GM19240 (cell line): ENCODE measurements around the gene CDH6.

ENCODE experiments used
- DNase-seq: peaks from one replicate; pipeline ENCODE4 v3.0.0; 2011; ENCODE audit warnings: low spot score; ENCODE audit not compliant: insufficient read length

The CDH6 gene

GRCh38 chr5:31193591-31194467, at the start of gene CDH6:
Gene CDH6 (plus strand): TSS chr5:31193686. CDS start chr5:31267474, 73,788 bp downstream.
- no peak for DNase-seq

GRCh38 chr5:31144364-31144763, 49.1 kb upstream of the CDH6 start:
- DNase-seq = no peak

GRCh38 chr5:31148959-31149475, 44.5 kb upstream of the CDH6 start:
- no peak for DNase-seq

GRCh38 chr5:31153521-31153920, 40.0 kb upstream of the CDH6 start:
- DNase-seq = no peak

GRCh38 chr5:31156631-31157160, 36.8 kb upstream of the CDH6 start:
- no peak for DNase-seq

GRCh38 chr5:31157720-31158119, 35.8 kb upstream of the CDH6 start:
- DNase-seq = no peak

- no peak for DNase-seq
These were observed 34.8 kb upstream of the CDH6 start for GRCh38 chr5:31158686-31159085.

GRCh38 chr5:31161781-31162181, 31.7 kb upstream of the CDH6 start:
- DNase-seq = no peak

- no peak for DNase-seq
These were observed 27.8 kb upstream of the CDH6 start for GRCh38 chr5:31165729-31166128.

GRCh38 chr5:31169379-31169778, 24.1 kb upstream of the CDH6 start:
- no peak for DNase-seq

GRCh38 chr5:31172881-31173280, 20.6 kb upstream of the CDH6 start:
- no peak for DNase-seq

- no peak for DNase-seq
These were observed 19.9 kb upstream of the CDH6 start for GRCh38 chr5:31173614-31174013.

GRCh38 chr5:31181376-31181987, 12.0 kb upstream of the CDH6 start:
- no peak for DNase-seq

GRCh38 chr5:31182136-31182535, 11.3 kb upstream of the CDH6 start:
- DNase-seq = no peak

- no peak for DNase-seq
These were observed 7.5 kb upstream of the CDH6 start for GRCh38 chr5:31185951-31186350.

- peak; percentile 9 for DNase-seq
These were observed 6.7 kb upstream of the CDH6 start for GRCh38 chr5:31186672-31187267.

- no peak for DNase-seq
These were observed 5.9 kb upstream of the CDH6 start for GRCh38 chr5:31187591-31187990.

GRCh38 chr5:31192442-31192841, 1.0 kb upstream of the CDH6 start:
- DNase-seq = no peak

- no peak for DNase-seq
These were observed 370 bp upstream of the CDH6 start for GRCh38 chr5:31193116-31193515.

- DNase-seq = no peak
These were observed 955 bp downstream of the CDH6 start for GRCh38 chr5:31194468-31194813.

- DNase-seq = no peak
These were observed 1.5 kb downstream of the CDH6 start for GRCh38 chr5:31194892-31195555.

- DNase-seq = no peak
These were observed 2.8 kb downstream of the CDH6 start for GRCh38 chr5:31196309-31196708.
